Keratinocyte (primary cell): Measurements from ENCODE around the gene HLA-DPA1. TPM values are rescaled to one million over a fixed set of nuclear protein-coding genes. Genes with fewer than 3 reads are reported as not detected.

Experiments used
- DNase-seq: peaks from one replicate; pipeline ENCODE4 v3.0.0-alpha.2; 2011; ENCODE audit warnings: low read depth, missing footprints, low spot score
- FAIRE-seq: peaks from 2 replicates; lab custom pipeline; 2011; peaks lifted over from hg19 to GRCh38; lab: Jason Lieb, UNC
- H2AFZ ChIP-seq: 2 replicates; pipeline ENCODE4 v1.6.0; 2012; ENCODE audit warnings: low read length, control low read depth, inconsistent platforms; ENCODE audit not compliant: control insufficient read depth
- H3K27ac ChIP-seq: 2 replicates; pipeline ENCODE4 v1.5.1; 2011; ENCODE audit warnings: low read length; ENCODE audit not compliant: control insufficient read depth, insufficient read depth
- H3K27me3 ChIP-seq: 3 replicates; pipeline ENCODE4 v1.6.0; 2011; ENCODE audit warnings: low read length; ENCODE audit not compliant: control insufficient read depth, insufficient read depth; ENCODE audit errors: extremely low read depth
- H3K36me3 ChIP-seq, 2 experiments: 2 replicates in 1 of 2; 3 replicates in 1 of 2; pipeline ENCODE4 v1.5.1; 2011; ENCODE audit warnings: low read length in 2 of 2, mild to moderate bottlenecking in 1 of 2; ENCODE audit not compliant: control insufficient read depth in 2 of 2, insufficient read depth in 2 of 2; ENCODE audit errors: extremely low read depth in 1 of 2
- H3K4me1 ChIP-seq: 3 replicates; pipeline ENCODE4 v1.5.1; 2011; ENCODE audit warnings: low read length; ENCODE audit not compliant: control insufficient read depth, insufficient read depth; ENCODE audit errors: extremely low read depth
- H3K4me2 ChIP-seq: 3 replicates; pipeline ENCODE4 v1.6.0; 2011; ENCODE audit warnings: low read depth, low read length; ENCODE audit not compliant: control insufficient read depth, insufficient read depth; ENCODE audit errors: extremely low read depth
- H3K4me3 ChIP-seq, 3 experiments: fragments of 200-600 bp in 1 of 3; sonication (generic) in 1 of 3; 2 replicates in 2 of 3; 3 replicates in 1 of 3; pipeline ENCODE4 v1.5.1; 2011 to 2016; ENCODE audit warnings: low read length in 3 of 3, mild to moderate bottlenecking in 3 of 3, control low read depth in 2 of 3, inconsistent platforms in 1 of 3, low read depth in 1 of 3, mixed read lengths in 1 of 3, mixed run types in 1 of 3, moderate library complexity in 1 of 3; ENCODE audit not compliant: control insufficient read depth in 2 of 3, insufficient read depth in 2 of 3; ENCODE audit errors: extremely low read depth in 1 of 3
- H3K79me2 ChIP-seq: 2 replicates; pipeline ENCODE4 v1.6.0; 2012; ENCODE audit warnings: low read length; ENCODE audit not compliant: control insufficient read depth, insufficient read depth
- H3K9ac ChIP-seq: 3 replicates; pipeline ENCODE4 v1.6.0; 2011; ENCODE audit warnings: low read length; ENCODE audit not compliant: control insufficient read depth, insufficient read depth; ENCODE audit errors: extremely low read depth
- H3K9me1 ChIP-seq: 3 replicates; pipeline ENCODE4 v1.6.0; 2011; ENCODE audit warnings: low read length; ENCODE audit not compliant: control insufficient read depth, insufficient read depth; ENCODE audit errors: extremely low read depth
- H3K9me3 ChIP-seq: 2 replicates; pipeline ENCODE4 v1.5.1; 2012; ENCODE audit warnings: low read depth, low read length; ENCODE audit not compliant: control insufficient read depth
- H4K20me1 ChIP-seq: 3 replicates; pipeline ENCODE4 v1.6.0; 2011; ENCODE audit warnings: low read length; ENCODE audit not compliant: control insufficient read depth, insufficient read depth; ENCODE audit errors: extremely low read depth
- EZH2 ChIP-seq: IDR thresholded peaks from one replicate; pipeline ENCODE4 v1.6.1; 2012; ENCODE audit warnings: inconsistent platforms, mild to moderate bottlenecking, low read length, moderate library complexity
- dilution Hi-C: fragments of 300-500 bp; cut with MboI; formaldehyde crosslinking; loops from one replicate; pipeline ENCODE4 v1.7.0; 2020; ENCODE audit warnings: low sequenced_read_pairs; ENCODE audit not compliant: extremely low pct_ligation_motif_present
- polyA plus RNA-seq, 5 experiments: library from polyadenylated mRNA; depleted of rRNA in 3 of 5; stranded (reverse) in 3 of 5; stranded (forward) in 1 of 5; unstranded in 1 of 5; fragments of >200 nt; gene quantifications; 1 replicate in 1 of 5; 2 replicates in 3 of 5; 3 replicates in 1 of 5; pipeline versions ENCODE4 v1.2.1 to v1.2.3, GENCODE V29; 2011 to 2012; ENCODE audit warnings: missing spikeins in 2 of 5, low read depth in 1 of 5, low replicate concordance in 1 of 5
- TF ChIP-seq, protein P1 (sequence below), 3 experiments: IDR thresholded peaks in 1 of 3; conservative IDR thresholded peaks in 1 of 3; optimal IDR thresholded peaks in 1 of 3; 2 replicates in 2 of 3; 3 replicates in 1 of 3; pipeline versions ENCODE3 to v1.5.1; 2011; ENCODE audit warnings: low read length in 3 of 3, mild to moderate bottlenecking in 3 of 3, moderate library complexity in 2 of 3, control low read depth in 1 of 3, inconsistent platforms in 1 of 3; ENCODE audit not compliant: insufficient read depth in 2 of 3; ENCODE audit errors: extremely low read depth in 1 of 3

HLA-DPA1 gene
- polyA plus RNA-seq, 1 donor (not counting 4 experiments of a cell fraction or from before 2014, with no cell fraction given), result 0.09 TPM

DNA sequence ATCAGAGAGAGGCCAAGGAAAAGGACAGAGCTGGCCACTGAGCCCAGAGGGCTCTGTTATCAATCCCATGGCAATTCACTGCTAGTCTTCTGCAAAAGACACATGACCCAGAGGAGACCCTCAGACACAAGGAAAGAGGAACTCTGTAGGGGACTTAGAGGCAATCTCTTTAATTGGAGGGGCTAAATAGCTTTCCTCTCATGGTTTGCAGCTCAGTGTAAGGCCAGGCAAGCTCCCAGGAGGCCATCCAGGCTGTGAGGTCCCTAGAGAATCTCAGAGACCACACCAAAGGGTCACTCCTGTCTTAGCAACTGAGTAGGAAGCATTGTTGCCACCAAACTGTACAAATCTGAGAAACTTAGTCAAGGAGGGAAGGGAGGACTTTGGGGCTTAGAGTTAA lies 54.1 kb downstream of the HLA-DPA1 start:
- Histone ChIP-seq H2AFZ (no peak overlapping the region), H3K79me2 (no peaks in the 10 kb centered on the region), H3K4me1 (no peaks in the 10 kb centered on the region), H4K20me1 (no peaks in the 10 kb centered on the region), H3K4me3 (no peak overlapping the region), H3K9me3 (no peaks in the 10 kb centered on the region), H3K27ac (no peak overlapping the region), H3K27me3 (peaks cover 18% of the 10 kb centered on the region), H3K36me3 (no peaks in the 10 kb centered on the region), H3K4me2 (no peak overlapping the region), H3K9me1 (no peaks in the 10 kb centered on the region), H3K9ac (no peak overlapping the region)
- DNase-seq, result no peak
- dilution Hi-C loops, result no loop called here
- TF ChIP-seq EZH2, result no peak
- TF ChIP-seq, protein P1, sequence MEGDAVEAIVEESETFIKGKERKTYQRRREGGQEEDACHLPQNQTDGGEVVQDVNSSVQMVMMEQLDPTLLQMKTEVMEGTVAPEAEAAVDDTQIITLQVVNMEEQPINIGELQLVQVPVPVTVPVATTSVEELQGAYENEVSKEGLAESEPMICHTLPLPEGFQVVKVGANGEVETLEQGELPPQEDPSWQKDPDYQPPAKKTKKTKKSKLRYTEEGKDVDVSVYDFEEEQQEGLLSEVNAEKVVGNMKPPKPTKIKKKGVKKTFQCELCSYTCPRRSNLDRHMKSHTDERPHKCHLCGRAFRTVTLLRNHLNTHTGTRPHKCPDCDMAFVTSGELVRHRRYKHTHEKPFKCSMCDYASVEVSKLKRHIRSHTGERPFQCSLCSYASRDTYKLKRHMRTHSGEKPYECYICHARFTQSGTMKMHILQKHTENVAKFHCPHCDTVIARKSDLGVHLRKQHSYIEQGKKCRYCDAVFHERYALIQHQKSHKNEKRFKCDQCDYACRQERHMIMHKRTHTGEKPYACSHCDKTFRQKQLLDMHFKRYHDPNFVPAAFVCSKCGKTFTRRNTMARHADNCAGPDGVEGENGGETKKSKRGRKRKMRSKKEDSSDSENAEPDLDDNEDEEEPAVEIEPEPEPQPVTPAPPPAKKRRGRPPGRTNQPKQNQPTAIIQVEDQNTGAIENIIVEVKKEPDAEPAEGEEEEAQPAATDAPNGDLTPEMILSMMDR (optimal IDR thresholded peaks at IDR 0.05 in 1 of 3, IDR thresholded peaks at IDR 0.05 in 1 of 3, conservative IDR thresholded peaks at IDR 0.05 in 1 of 3; ENCODE audit: extremely low read depth in 1 of 3, insufficient read depth in 2 of 3, low read length in 3 of 3), result no peak
- no peak for FAIRE-seq

GRCh38 chr6:33018904-33019303 lies 54.5 kb downstream of the HLA-DPA1 start:
- Histone ChIP-seq H3K4me2 (peak overlapping the region; percentile 51), H3K27me3 (peaks cover 19% of the 10 kb centered on the region), H3K36me3 (no peaks in the 10 kb centered on the region), H2AFZ (no peak overlapping the region), H3K4me3 (peak overlapping the region in 1 of 3 experiments; percentile 36), H3K9ac (no peak overlapping the region), H3K9me1 (no peaks in the 10 kb centered on the region), H3K27ac (no peak overlapping the region), H3K4me1 (no peaks in the 10 kb centered on the region), H3K9me3 (no peaks in the 10 kb centered on the region), H4K20me1 (no peaks in the 10 kb centered on the region), H3K79me2 (no peaks in the 10 kb centered on the region)
- DNase-seq, result no peak
- dilution Hi-C loops, result no loop called here
- no peak for TF ChIP-seq EZH2
- TF ChIP-seq, protein P1 (optimal IDR thresholded peaks at IDR 0.05 in 1 of 3, IDR thresholded peaks at IDR 0.05 in 1 of 3, conservative IDR thresholded peaks at IDR 0.05 in 1 of 3; ENCODE audit: extremely low read depth in 1 of 3, insufficient read depth in 2 of 3, low read length in 3 of 3), result no peak
- no peak for FAIRE-seq
